Measurements from ENCODE around the gene HRH1.
"Not testable (repeated sequence)": the region's sequence is repeated elsewhere in the genome, so short reads cannot be mapped to it uniquely, and the experiment has no call there.

HRH1 gene

DNA sequence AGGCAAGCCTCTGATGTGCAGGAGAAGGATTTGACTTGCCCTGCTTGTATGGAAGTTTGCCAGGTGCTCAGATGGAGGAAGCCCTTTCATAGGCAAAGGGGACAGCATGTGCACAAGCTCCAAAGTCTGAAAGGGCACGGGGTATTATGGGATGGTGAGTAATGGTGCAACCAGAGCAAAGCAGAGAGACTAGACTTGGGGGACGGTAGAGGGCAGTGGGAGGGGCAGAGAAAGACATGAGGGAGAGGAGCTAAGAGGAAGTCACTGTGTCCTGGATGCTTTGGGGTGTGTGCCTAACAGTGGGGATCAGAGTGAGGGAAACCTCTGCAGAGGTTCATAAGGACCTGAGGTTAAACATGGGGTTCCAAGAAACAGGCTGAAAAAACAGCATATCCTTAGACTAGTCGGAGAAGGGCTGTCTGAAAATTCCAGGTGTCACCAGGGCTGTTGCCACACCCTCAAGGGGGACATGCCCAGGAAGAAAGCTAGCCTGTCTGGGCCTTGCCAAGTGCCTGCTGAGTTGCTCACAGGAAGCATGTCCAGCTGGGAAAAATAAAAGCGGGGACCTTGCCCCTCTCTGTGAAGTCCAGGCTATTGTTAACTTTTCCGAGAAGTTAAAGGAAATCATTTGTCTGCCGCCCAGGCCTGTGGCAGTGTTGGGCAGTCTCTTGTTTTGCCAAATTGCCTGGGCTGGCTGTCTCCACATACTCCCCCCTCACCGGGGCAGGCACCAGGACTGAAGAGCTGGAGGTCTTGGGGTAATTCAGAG lies 47.1 kb downstream of the HRH1 start:
- DNase-seq (ENCODE audit: low spot score) (peak; percentile 60), FAIRE-seq (no peak)

DNA sequence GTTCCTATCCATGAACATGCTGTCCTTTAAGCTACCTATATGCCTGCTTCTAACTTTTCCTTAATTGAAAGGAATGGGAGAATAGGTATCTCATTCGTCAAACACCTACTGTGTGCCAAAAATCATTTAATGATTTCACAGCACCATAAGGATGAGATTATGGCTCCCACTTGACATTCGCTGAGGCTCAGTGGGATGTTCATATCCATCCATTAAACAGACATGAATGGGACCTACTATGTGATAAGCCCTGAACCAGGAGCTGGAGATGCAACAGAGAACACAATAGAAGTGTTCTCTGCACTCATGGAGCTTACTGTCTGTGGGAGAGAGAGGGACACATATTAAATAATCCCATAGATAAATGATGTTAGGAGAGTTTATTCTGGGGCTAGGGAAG lies 49.7 kb downstream of the HRH1 start:
- no peak for FAIRE-seq

DNA sequence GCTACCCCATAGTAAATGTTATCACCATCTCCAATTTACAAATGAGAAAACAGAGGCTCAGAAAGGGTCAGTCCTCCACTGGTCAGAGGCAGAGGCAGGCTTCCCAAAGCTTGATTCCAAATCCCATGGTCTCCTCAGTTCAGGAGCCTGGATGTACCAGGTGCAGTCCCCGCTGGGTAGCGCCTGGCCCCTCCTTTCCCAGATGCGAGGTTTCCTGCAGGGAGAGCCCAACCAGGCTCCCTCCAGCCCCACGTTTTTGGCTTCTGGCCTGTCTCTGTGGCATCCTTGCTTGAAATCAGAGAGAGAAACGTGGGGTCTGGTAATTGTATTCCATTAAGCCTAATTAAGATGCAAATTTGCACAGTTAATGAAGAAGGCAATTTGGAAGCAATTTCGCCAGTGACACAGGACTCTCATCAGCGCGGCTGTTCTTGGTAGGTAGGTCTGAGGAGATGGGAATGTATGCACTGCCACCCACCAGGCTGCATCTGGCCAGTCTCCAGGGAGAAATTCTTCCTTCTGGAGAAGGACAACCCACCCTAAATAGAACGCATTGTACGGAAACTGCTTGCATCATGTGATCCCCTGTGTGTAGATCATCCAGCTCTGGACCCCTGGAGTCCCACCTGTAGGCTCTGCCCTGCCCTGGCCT lies 50.5 kb downstream of the HRH1 start:
- DNase-seq (ENCODE audit: low spot score) (no peak), FAIRE-seq (no peak)

More for the DNA sequence above, 49.7 kb downstream of the HRH1 start:
- no peak for DNase-seq (ENCODE audit: low spot score)

DNA sequence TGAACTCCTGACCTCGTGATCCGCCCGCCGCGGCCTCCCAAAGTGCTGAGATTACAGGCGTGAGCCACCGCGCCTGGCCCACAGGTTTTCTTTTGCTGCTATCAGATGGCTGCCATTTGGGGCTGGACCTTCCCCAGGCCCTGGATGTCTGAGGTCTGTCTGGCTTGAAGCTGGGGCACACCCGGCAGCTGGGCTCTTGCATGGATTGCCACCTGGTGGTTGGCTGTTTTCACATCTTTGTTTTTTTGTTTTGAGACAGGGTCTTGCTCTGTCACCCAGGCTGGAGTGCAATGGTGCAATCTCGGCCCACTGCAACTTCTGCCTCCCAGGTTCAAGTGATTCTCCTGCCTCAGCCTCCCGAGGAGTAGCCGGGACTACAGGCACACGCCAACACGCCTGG lies 51.6 kb downstream of the HRH1 start:
- FAIRE-seq; DNase-seq (ENCODE audit: low spot score): not testable (repeated sequence)

DNA sequence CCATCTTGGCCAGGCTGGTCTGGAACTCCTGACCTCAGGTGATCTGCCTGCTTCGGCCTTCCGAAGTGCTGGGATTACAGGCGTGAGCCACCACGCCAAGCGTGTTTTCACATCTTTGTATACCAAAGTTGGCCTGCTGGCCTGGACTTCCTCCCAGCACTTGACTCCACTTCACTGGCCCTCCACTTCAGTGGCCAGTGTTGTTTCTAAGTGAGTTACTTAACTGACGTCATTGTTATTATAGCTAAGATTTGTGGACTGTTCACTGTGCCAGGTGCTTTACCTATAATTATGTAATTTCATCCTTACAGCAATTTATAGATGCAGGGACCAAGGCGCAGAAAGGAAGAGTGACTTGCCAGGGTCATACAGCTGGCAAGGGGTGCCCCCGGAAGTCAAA lies 52.0 kb downstream of the HRH1 start:
- FAIRE-seq, result no peak
- DNase-seq (ENCODE audit: low spot score), result no peak

DNA sequence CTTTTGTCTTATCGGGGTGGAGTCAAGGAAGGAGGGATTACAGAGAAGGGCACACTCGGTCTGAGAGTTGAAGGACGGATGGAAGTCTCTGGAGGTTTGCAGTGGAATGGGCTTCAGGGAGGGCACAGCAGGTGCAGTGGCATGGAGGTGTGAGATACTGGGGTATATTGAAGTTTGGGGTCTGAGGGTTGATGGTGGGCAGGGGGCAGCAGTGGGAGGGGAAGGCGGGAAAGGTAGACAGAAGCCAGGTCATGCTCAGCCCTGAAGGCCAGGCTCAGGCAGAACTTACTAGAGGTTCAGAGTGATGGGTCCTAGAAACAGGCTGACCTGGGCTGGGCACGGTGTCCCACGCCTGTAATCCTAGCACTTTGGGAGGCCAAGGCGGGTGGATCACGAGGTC lies 52.7 kb downstream of the HRH1 start:
- no peak for FAIRE-seq
- DNase-seq (ENCODE audit: low spot score), result no peak

DNA sequence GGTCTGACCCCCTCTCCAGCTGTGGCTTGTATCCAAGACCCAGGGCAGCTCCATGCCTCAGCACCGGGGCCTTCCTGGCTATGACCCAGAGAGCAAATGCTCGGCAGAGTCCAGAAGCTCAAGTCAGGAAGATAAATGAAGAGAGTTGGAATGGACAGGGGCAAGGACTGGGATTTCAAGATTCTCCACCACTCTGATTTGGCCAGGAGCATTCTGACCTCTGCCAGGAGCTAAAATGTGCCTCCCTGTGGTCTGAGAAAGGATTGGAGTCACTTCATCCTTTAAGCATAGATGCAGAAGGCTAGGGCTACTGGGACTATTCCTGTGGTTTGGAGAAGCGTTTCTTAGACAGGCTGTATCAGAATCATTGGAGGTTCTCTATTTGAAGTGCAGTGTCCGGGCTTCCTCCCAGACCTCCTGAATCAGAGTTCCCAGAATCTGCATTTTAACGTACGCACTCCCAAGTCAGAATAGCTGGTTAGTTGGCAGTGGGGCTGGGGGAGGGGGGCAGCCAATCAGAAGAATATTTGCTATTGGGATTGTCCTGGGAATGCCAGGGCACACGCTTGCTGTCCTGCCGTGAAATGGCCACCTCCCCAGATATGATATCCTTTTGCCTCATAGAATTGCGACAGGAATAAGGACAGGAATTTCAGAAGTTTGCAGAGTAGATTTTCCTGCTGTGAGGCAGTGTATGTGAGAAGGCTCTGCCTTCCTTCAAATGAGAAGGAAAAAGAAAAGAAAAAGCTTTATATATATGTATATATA lies 57.4 kb downstream of the HRH1 start:
- DNase-seq (ENCODE audit: low spot score), result no peak
- FAIRE-seq, result no peak

DNA sequence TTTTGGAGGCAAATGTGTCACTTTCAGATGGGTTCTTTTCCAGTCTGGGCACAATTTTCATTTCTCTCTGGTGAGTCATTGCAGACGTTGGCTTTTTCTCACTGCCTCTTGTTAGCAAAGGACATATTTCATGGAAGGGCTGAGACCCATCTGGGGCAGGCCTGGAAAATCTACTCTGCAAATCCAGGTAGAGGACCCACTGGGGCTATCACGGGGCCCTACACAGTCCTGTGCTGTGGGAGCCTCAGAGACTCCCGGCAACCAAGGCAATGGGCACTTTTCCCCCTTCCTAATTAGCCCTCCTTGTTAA lies 58.0 kb downstream of the HRH1 start:
- FAIRE-seq (no peak), DNase-seq (ENCODE audit: low spot score) (peak; percentile 73)

DNA sequence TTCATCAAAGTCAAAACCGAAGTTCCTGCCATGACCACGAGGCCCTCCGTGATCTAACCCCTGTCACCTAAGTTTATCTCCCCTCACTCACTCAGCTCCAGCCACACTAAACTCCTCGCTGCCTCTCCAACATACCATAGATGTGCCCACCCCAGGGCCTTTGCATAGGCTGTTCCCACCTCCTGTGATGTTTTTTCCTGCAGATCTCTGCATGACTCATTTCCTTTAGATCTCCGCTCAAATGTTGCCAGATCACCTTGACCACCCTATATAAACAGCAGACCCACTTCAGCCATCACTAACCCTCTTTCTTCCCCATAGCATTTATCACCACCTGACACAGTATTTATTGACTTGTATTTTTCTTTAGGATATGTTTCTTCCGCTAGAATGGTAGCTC lies 58.5 kb downstream of the HRH1 start:
- DNase-seq (ENCODE audit: low spot score), result no peak
- FAIRE-seq, result no peak

DNA sequence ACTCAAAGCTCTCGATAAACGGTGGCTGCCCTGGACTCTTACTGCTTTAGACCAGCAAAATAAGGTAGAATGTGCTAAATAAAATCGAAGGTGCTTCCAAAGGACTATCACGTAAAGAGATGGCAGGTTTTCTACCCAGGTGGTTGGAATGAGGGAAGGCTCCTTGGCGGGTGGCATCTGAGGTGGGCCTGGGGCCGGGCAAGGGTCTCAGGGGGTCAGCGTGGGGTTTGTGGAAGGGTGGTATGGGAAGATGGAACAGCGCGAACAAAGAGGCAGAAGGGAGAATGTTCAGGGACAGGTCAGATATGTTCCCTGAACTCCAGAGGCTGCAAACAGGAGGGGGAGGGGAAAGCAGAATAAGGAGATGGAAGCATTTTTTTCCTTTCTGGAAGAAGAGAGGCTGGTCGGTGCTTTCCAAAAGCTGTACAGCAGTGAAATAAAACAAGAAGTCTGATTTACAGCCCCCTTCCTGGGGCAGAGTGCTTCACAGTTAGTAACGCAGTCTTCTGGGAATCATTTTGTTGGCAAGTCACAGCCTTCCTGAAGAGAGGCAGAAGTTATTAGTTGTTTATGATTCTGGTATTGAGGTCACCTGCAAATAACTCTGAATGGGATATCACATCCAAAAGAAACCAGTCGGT lies 59.6 kb downstream of the HRH1 start:
- no peak for FAIRE-seq
- DNase-seq (ENCODE audit: low spot score), result no peak

DNA sequence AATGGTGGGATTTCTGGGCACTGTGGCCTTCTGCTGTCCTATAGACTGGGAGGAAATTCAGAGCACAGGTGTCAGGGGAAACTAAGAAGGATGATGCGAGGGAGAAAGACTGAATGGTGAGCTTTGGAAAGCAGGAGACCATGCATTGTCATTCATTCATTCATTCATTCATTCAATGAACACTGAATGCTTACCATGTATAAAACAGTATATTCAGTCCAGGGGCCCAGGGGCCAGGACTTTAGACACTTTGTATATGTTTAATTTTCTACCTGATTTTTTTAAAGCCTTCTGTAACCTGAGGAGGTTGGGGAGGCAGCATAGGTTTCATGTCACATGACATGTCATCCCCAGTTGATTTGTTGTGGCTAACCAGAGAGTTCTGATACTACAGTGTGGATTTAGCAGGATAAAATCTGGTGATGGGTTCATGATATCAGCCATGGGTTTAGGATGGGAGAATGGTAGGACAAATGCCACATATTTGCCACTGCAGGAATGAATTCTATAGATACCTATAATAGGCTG lies 60.2 kb downstream of the HRH1 start:
- no peak for FAIRE-seq

DNA sequence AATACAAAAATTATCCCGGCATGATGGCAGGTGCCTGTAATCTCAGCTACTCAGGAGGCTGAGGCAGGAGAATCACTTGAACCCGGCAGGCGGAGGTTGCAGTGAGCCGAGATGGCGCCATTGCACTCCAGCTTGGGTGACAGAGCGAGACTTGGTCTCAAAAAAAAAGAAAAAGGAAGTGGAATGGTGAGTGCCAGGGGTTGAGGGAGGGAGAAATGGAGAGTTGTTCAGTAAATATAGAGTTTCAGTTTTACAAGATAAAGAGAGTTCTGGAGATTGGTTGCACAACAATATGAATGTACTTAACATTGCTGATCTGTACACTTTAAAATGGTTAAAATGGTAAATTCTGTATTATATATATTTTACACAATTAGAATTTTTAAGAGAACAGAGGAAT lies 63.1 kb downstream of the HRH1 start:
- FAIRE-seq; DNase-seq (ENCODE audit: low spot score): not testable (repeated sequence)

More for the DNA sequence above, 60.2 kb downstream of the HRH1 start:
- DNase-seq (ENCODE audit: low spot score), result no peak

DNA sequence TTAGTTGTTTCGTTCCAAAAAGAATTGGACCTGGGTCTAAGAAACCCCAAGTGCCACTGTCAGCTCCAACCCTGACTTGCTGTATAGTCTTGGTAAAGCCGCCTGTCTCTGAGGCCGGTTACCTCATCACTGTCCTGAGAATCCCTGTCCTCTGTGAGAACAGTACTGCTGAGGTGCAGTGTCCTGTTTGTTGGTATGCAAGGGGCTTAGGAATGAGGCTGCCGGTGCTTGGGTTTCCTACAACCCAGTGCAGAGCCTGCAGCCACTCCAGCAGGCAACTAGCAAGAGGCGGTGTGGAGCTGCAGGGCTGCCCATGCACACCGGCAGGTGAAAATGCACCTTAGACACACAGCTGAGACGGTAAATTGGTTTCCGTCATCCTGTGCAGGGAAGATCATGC lies 65.9 kb downstream of the HRH1 start:
- DNase-seq (ENCODE audit: low spot score), result no peak
- no peak for FAIRE-seq

DNA sequence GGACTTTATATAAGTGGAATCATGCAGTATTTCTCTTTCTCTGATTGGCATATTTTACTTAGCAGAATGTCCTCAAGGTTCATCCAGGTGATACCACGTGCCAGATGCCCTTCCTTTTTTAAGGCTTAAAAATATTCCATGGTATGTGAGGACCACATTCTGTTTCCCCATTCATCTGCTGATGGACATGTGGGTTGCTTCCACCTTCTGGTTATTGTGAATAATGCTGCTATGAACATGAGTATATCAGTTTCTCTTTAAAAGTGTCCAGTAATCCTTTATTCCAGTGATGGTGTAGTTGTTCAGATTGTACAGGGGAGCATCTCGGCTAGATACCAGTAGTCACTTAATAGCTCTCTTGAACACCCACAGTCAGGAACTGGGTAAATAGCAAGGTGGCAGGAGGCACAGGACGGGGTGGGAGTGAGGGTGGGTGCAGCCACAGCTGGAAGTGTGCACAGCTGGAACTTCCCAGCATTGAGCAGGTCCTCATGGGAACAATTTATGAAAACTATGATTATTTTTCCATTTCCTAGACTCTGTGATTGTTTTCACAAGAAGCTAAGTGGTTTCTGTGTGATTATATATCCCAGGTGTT lies 67.6 kb downstream of the HRH1 start:
- FAIRE-seq (no peak), DNase-seq (ENCODE audit: low spot score) (no peak)

DNA sequence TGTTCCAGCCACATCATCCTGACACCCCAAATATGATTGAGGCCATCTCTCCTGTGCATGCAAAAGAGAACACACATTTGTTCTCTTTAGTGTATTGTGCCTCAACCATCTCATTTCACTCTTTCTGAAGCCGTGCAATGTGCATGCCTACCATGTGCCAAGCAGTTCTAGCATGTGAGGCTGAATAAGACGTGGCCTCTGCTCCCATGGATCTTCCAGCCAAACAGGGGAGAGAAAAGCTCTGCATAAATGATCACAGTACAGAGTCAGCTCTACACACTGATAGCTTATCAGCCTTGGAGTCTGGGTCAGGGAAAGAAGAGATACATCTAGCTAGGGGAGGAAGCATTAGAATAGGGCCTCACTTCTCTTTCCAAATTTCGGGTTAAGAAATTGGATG lies 69.7 kb downstream of the HRH1 start:
- no peak for FAIRE-seq
- no peak for DNase-seq (ENCODE audit: low spot score)

DNA sequence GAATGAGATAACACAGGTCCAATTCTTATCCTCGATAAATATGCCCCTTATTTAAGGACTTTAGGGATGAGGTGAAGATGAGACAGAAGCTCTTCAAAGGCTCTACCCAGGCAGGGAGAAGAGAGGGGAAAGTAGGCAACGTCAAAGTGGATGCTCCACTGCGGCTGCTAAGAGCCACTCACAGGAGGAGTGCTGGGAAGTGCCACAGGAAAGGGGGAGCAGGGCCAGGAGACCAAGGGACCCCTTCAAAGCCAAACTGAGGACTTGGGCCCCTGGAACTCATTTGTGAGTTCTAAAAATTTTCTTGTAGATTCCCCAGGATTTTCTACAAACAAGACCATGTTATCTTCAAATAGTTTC lies 70.6 kb downstream of the HRH1 start:
- DNase-seq (ENCODE audit: low spot score), result no peak
- no peak for FAIRE-seq

DNA sequence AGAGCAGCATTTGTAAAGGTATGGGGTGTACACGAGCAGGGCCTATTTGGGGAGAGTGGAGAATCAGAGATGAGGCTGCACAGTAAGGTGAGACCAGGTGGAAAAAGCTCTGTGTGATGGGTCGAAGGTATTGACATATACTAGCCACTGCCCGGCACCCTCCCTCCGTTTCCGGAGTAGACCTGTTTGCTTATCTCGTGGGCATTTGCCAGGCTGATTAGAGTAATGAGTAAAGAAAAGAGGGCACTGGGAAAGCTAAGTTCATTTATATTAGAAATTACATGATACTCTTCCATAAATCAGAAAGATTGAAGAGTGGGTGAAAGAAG lies 71.7 kb downstream of the HRH1 start:
- FAIRE-seq (no peak), DNase-seq (ENCODE audit: low spot score) (no peak)

DNA sequence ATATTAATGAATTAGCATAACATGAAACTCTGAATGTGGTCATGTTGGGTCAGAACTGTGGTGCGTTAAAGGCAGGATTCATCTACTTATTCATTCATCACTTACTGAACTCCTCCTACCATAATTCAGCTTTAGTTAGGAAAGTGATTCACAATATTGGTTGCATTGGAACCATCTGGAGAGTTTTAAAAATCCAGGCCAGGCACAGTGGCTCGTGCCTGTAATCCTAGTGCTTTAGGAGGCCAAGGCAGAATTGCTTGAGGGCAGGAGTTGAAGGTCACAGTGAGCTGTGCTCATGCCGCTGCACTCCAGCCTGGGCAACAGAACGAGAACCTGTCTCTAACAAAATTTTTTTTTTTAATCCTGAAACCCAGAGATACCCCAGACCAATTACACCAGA lies 73.7 kb downstream of the HRH1 start:
- no peak for DNase-seq (ENCODE audit: low spot score)
- no peak for FAIRE-seq

DNA sequence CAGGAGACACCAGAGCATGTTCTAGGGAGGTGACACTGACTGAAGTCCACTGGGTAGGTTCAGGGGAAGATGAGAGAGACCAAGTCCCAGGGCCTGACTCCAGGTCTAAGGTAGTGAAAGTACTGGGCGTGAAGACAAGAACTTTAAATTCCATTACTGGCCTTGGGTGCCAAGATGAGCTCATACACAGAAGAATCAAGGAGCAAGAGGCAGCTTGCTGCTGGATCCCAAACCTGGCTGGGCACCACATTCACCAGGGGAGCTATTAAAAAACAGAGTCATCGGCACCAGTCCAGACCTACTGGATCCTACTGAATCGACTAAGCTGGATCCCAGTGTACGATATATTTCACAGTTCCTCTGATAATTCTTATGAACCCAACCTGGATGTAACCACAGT lies 75.8 kb downstream of the HRH1 start:
- FAIRE-seq (no peak), DNase-seq (ENCODE audit: low spot score) (no peak)

DNA sequence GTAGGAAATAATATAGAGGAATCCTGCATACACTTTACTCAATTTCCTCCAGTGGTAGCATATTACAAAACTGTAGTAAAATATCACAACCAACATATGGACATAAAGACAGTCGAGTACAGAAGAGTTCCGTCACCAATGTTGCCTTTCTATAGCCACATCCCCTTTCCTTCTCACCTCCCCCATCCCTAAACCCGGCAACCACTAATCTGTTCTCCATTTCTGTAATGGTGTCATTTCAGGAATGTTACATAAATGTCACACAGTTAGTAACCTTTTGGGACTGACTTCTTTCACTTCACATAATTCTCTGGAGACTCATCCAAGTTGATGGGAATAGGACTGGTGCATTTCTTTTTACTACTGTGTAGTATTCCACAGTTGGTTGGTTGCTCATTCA lies 76.5 kb downstream of the HRH1 start:
- DNase-seq (ENCODE audit: low spot score), result no peak
- no peak for FAIRE-seq

DNA sequence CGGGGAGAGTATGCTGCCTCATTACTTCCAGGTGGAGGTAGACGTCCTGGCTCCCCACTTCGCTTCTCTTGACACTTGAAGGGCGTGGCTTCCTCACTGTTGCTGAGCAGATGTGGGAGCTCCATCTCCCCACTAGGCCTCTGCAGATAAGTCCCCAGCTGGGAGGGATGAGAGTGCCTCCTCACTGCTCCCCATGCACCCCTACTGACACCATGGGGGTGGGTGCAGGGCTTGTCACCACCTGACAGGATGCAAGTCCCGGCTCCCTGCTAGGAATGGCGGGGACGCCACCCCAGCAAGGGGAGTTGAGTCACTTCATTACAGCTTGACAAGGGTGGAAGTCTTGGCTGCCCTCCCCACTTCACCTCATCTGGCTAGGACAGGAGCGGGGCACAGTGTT lies 81.1 kb downstream of the HRH1 start:
- DNase-seq (ENCODE audit: low spot score) (no peak), FAIRE-seq (no peak)
